ENCODE data around the gene NUDT9. TPM values are rescaled to one million over a fixed set of nuclear protein-coding genes. Genes with fewer than 3 reads are reported as not detected.

NUDT9 gene
- total RNA-seq, 1 donor from 2014 or later, result 18.0 TPM

DNA sequence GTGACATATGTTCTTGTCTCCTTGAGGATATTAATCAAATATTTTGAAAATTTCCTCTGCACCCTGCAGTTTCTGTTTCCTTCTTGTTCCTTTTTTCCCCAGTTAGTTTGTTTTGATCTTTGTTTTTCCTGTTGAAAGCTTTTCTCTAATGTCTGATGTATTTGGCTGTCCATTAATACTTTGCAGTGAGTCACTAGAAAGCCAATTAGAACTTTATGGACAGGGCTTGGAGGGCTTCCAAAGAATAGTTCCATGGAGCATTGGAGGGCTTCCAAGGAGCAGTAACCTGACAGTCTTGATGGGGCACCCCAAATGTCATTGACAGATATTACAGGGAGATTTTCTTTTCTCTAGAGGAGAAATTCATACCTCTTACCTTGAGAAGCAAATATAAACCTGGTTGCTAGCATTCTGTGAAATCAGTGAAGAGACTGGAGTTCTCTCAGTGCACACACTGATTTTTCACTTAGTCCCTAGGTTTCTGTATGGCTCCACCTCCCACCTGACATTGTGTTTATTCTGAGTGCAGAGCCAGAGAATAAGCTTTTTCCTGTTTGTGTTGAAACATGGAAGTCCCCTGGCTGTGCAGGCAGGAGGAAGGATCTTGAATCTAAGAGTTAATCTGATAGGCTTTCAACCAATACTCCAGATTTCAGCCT, 80.3 kb downstream of the NUDT9 start:
- H3K9me3 ChIP-seq (ENCODE audit: low read depth), result no peaks in the 10 kb centered on the region
- Mint-ChIP-seq H3K4me3 (no peak overlapping the region), H3K27ac (no peak overlapping the region)

DNA sequence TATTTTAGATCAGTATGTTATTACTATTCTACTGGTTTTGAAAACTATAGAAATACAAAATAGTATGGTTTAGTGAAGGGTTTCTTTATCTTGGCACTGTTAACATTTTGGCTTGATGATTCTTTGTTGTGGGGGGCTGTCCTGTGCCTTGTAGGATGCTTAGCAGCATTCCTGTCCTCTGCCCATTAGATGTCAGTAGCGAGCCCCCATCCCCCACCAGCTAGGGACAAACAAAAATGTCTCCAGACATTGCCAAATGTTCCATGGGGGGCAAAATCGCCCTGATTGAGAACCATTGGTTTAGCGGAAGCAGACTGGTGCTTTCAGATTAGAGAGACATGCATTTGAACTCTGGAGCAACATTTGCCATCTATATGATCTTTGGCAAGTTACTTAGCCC, 83.5 kb downstream of the NUDT9 start:
- H3K4me1 ChIP-seq, result no peaks in the 10 kb centered on the region
- DNase-seq (ENCODE audit: low spot score), result peak; percentile 39
- Mint-ChIP-seq H3K4me1 (no peaks in the 10 kb centered on the region), H3K4me3 (no peak overlapping the region), H3K27ac (no peak overlapping the region), H3K9me3 (no peaks in the 10 kb centered on the region), H3K36me3 (no peaks in the 10 kb centered on the region), H3K27me3 (ENCODE audit: insufficient read depth, low read depth) (peaks cover 6% of the 10 kb centered on the region)
- no peak overlapping the region for H3K4me2 ChIP-seq
- H3K27me3 ChIP-seq, result no peaks in the 10 kb centered on the region
- no peak overlapping the region for H2AFZ ChIP-seq (replicated peaks)
- no peaks in the 10 kb centered on the region for H3K79me2 ChIP-seq (ENCODE audit: low read depth)
- H3F3A ChIP-seq (ENCODE audit: low read depth), result no peaks in the 10 kb centered on the region
- no peaks in the 10 kb centered on the region for H4K20me1 ChIP-seq (ENCODE audit: low read depth)
- H3K27ac ChIP-seq, result no peak overlapping the region
- H3K36me3 ChIP-seq, result no peaks in the 10 kb centered on the region
- H3K9me3 ChIP-seq (ENCODE audit: low read depth), result no peaks in the 10 kb centered on the region
- no peak overlapping the region for H3K9ac ChIP-seq
- TF ChIP-seq, protein P1, sequence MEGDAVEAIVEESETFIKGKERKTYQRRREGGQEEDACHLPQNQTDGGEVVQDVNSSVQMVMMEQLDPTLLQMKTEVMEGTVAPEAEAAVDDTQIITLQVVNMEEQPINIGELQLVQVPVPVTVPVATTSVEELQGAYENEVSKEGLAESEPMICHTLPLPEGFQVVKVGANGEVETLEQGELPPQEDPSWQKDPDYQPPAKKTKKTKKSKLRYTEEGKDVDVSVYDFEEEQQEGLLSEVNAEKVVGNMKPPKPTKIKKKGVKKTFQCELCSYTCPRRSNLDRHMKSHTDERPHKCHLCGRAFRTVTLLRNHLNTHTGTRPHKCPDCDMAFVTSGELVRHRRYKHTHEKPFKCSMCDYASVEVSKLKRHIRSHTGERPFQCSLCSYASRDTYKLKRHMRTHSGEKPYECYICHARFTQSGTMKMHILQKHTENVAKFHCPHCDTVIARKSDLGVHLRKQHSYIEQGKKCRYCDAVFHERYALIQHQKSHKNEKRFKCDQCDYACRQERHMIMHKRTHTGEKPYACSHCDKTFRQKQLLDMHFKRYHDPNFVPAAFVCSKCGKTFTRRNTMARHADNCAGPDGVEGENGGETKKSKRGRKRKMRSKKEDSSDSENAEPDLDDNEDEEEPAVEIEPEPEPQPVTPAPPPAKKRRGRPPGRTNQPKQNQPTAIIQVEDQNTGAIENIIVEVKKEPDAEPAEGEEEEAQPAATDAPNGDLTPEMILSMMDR (IDR thresholded peaks at IDR 0.05), result peak; percentile 54
- no peak for TF ChIP-seq EZH2phosphoT487 (IDR thresholded peaks at IDR 0.05)
- no peak overlapping the region for H3K4me3 ChIP-seq

More for the DNA sequence above, 80.3 kb downstream of the NUDT9 start:
- no peaks in the 10 kb centered on the region for H3F3A ChIP-seq (ENCODE audit: low read depth)
- Mint-ChIP-seq H3K36me3 (no peaks in the 10 kb centered on the region), H3K27me3 (ENCODE audit: insufficient read depth, low read depth) (no peaks in the 10 kb centered on the region), H3K9me3 (no peaks in the 10 kb centered on the region), H3K4me1 (no peaks in the 10 kb centered on the region)
- no peaks in the 10 kb centered on the region for H4K20me1 ChIP-seq (ENCODE audit: low read depth)
- no peaks in the 10 kb centered on the region for H3K27me3 ChIP-seq
- DNase-seq (ENCODE audit: low spot score), result no peak
- H3K79me2 ChIP-seq (ENCODE audit: low read depth), result no peaks in the 10 kb centered on the region
- H2AFZ ChIP-seq (replicated peaks), result no peak overlapping the region
- TF ChIP-seq, protein P1 (IDR thresholded peaks at IDR 0.05), result no peak
- no peak for TF ChIP-seq EZH2 (IDR thresholded peaks at IDR 0.05)
- no peak for TF ChIP-seq EZH2phosphoT487 (IDR thresholded peaks at IDR 0.05)
- H3K27ac ChIP-seq, result no peak overlapping the region
- no peak overlapping the region for H3K4me3 ChIP-seq
- H3K9ac ChIP-seq, result no peak overlapping the region
- no peak overlapping the region for H3K4me2 ChIP-seq
- H3K36me3 ChIP-seq, result no peaks in the 10 kb centered on the region
- no peaks in the 10 kb centered on the region for H3K4me1 ChIP-seq

DNA sequence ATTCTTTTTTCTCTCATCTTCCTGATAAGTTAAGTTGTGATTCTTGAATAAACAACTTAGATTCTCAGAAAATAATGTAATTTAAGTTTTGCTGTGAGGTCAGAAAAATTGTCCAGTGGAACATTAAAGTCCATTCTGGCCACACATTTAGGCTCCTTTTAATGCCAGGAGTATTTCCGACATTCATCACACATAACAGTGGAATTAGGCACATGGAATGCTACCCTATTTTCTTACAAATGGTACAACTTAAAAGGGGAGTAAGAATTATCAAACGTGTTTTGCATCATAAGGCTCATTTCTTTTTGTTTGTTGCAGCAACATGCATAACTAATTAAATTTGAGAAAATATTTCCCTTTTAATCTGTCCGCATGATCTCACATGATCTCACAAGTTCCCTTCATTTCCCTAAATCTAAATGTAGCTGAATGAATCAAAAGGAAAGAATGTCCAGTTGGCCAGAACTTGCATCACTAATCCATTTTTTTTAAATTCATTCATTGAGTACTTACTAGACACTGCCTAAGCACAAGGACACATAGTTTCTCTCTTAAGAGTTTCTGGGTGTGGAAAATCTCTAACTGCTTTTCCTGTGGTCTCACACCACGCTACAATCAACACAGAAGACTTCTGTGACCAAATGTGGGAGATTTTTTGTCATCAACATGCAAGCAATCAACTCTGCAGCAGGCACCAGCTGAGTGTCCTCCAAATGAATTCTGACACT, 84.8 kb downstream of the NUDT9 start:
- no peak overlapping the region for H3K9ac ChIP-seq
- no peak overlapping the region for H3K4me2 ChIP-seq
- no peaks in the 10 kb centered on the region for H3K9me3 ChIP-seq (ENCODE audit: low read depth)
- H3F3A ChIP-seq (ENCODE audit: low read depth), result no peaks in the 10 kb centered on the region
- H3K4me3 Mint-ChIP-seq, result no peak overlapping the region
- H3K9me3 Mint-ChIP-seq, result no peaks in the 10 kb centered on the region
- no peak overlapping the region for H2AFZ ChIP-seq (replicated peaks)
- H3K27me3 Mint-ChIP-seq (ENCODE audit: insufficient read depth, low read depth), result peaks cover 8% of the 10 kb centered on the region
- H4K20me1 ChIP-seq (ENCODE audit: low read depth), result no peaks in the 10 kb centered on the region
- H3K27ac ChIP-seq, result no peak overlapping the region
- TF ChIP-seq, protein P1 (IDR thresholded peaks at IDR 0.05), result no peak
- TF ChIP-seq EZH2 (IDR thresholded peaks at IDR 0.05), result no peak
- TF ChIP-seq EZH2phosphoT487 (IDR thresholded peaks at IDR 0.05), result no peak
- no peak for DNase-seq (ENCODE audit: low spot score)
- no peaks in the 10 kb centered on the region for H3K4me1 ChIP-seq
- no peaks in the 10 kb centered on the region for H3K36me3 ChIP-seq
- no peak overlapping the region for H3K4me3 ChIP-seq
- H3K79me2 ChIP-seq (ENCODE audit: low read depth), result no peaks in the 10 kb centered on the region
- peaks cover 2% of the 10 kb centered on the region for H3K36me3 Mint-ChIP-seq
- no peak overlapping the region for H3K27ac Mint-ChIP-seq
- H3K27me3 ChIP-seq, result peaks cover 1% of the 10 kb centered on the region
- peaks cover 6% of the 10 kb centered on the region for H3K4me1 Mint-ChIP-seq

Small RNA genes within 50 kb of the gene (small RNA-seq; reads per million reads assigned to genes)
- not detected for gene RN7SL681P

Other genes with a start within 250 kb of the NUDT9 start
- 11.0 and 20.3 TPM in 2 replicates for gene KLHL8, start 202.0 kb upstream of the NUDT9 start, total RNA-seq (ENCODE audit: low replicate concordance)
- gene HSD17B13, start 99.7 kb upstream of the NUDT9 start, total RNA-seq (ENCODE audit: low replicate concordance), result 0.31 and 0.60 TPM in 2 replicates
- gene HSD17B11, start 31.4 kb upstream of the NUDT9 start, total RNA-seq (ENCODE audit: low replicate concordance), result 30.6 and 30.8 TPM in 2 replicates
- 0.43 TPM in 1 of 2 replicates, not detected in the other for gene SPARCL1, start 106.8 kb downstream of the NUDT9 start, total RNA-seq (ENCODE audit: low replicate concordance)
- gene DSPP, start 186.0 kb downstream of the NUDT9 start, total RNA-seq (ENCODE audit: low replicate concordance), result 0.21 TPM in 1 of 2 replicates, not detected in the other
- not detected in 2 replicates for gene DMP1, start 227.7 kb downstream of the NUDT9 start, total RNA-seq (ENCODE audit: low replicate concordance)